OCI-LY3 (cell line): ENCODE results near the gene PHF21B.

Experiments
- CTCF ChIP-seq: fragments of 200-600, 300-600 bp; sonication (generic); IDR thresholded peaks from 2 replicates; pipeline ENCODE4 v1.5.1; 2014; ENCODE audit warnings: antibody characterized with exemption, low read length, low read depth
- EZH2phosphoT487 ChIP-seq: fragments of 200-600 bp; shearing (Covaris generic); IDR thresholded peaks from 2 replicates; pipeline ENCODE4 v1.6.1; 2018; ENCODE audit warnings: antibody characterized with exemption, mixed run types, low read depth

- TF ChIP-seq CTCF (no peak), EZH2phosphoT487 (no peak)
These were observed 114.3 kb downstream of the PHF21B start for GRCh38 chr22:44895296-44896055.
